ENCODE data around the gene WDR72.

The WDR72 gene

GRCh38 chr15:53590380-53590779 lies 169.1 kb downstream of the WDR72 start:
- no peak for DNase-seq
- TF ChIP-seq GATA1 (IDR thresholded peaks at IDR 0.05; ENCODE audit: low read depth, low read length) (no peak), POLR2A (IDR thresholded peaks at IDR 0.05; ENCODE audit: low read length) (no peak)

GRCh38 chr15:53589520-53590057 lies 169.9 kb downstream of the WDR72 start:
- TF ChIP-seq GATA1 (IDR thresholded peaks at IDR 0.05; ENCODE audit: low read depth, low read length) (no peak), POLR2A (IDR thresholded peaks at IDR 0.05; ENCODE audit: low read length) (no peak)
- DNase-seq = no peak

GRCh38 chr15:53588773-53589172 lies 170.7 kb downstream of the WDR72 start:
- TF ChIP-seq GATA1 (IDR thresholded peaks at IDR 0.05; ENCODE audit: low read depth, low read length) (no peak), POLR2A (IDR thresholded peaks at IDR 0.05; ENCODE audit: low read length) (no peak)
- DNase-seq = no peak

- peak; percentile 21 to 50 for DNase-seq
- no peak for TF ChIP-seq GATA1 (IDR thresholded peaks at IDR 0.05; ENCODE audit: low read depth, low read length)
- no peak for TF ChIP-seq POLR2A (IDR thresholded peaks at IDR 0.05; ENCODE audit: low read length)
Observed at GRCh38 chr15:53586799-53587198, 172.7 kb downstream of the WDR72 start.

- no peak for DNase-seq
- TF ChIP-seq POLR2A (IDR thresholded peaks at IDR 0.05; ENCODE audit: low read length) (no peak), GATA1 (IDR thresholded peaks at IDR 0.05; ENCODE audit: low read depth, low read length) (no peak)
Observed at GRCh38 chr15:53581513-53581912, 177.9 kb downstream of the WDR72 start.

GRCh38 chr15:53580366-53580765 lies 179.1 kb downstream of the WDR72 start:
- TF ChIP-seq GATA1 (IDR thresholded peaks at IDR 0.05; ENCODE audit: low read depth, low read length) = no peak
- no peak for TF ChIP-seq POLR2A (IDR thresholded peaks at IDR 0.05; ENCODE audit: low read length)
- no peak for DNase-seq

GRCh38 chr15:53576841-53577240 lies 182.6 kb downstream of the WDR72 start:
- DNase-seq = no peak
- no peak for TF ChIP-seq POLR2A (IDR thresholded peaks at IDR 0.05; ENCODE audit: low read length)
- no peak for TF ChIP-seq GATA1 (IDR thresholded peaks at IDR 0.05; ENCODE audit: low read depth, low read length)

- TF ChIP-seq POLR2A (IDR thresholded peaks at IDR 0.05; ENCODE audit: low read length) (no peak), GATA1 (IDR thresholded peaks at IDR 0.05; ENCODE audit: low read depth, low read length) (no peak)
- no peak for DNase-seq
Observed at GRCh38 chr15:53573091-53573490, 186.4 kb downstream of the WDR72 start.

GRCh38 chr15:53569751-53570480 lies 189.5 kb downstream of the WDR72 start:
- no peak for DNase-seq
- no peak for TF ChIP-seq GATA1 (IDR thresholded peaks at IDR 0.05; ENCODE audit: low read depth, low read length)
- TF ChIP-seq POLR2A (IDR thresholded peaks at IDR 0.05; ENCODE audit: low read length) = no peak

- DNase-seq = no peak
- TF ChIP-seq GATA1 (IDR thresholded peaks at IDR 0.05; ENCODE audit: low read depth, low read length) (no peak), POLR2A (IDR thresholded peaks at IDR 0.05; ENCODE audit: low read length) (no peak)
Observed at GRCh38 chr15:53566912-53567311, 192.6 kb downstream of the WDR72 start.

GRCh38 chr15:53565721-53566120 lies 193.7 kb downstream of the WDR72 start:
- no peak for TF ChIP-seq GATA1 (IDR thresholded peaks at IDR 0.05; ENCODE audit: low read depth, low read length)
- no peak for TF ChIP-seq POLR2A (IDR thresholded peaks at IDR 0.05; ENCODE audit: low read length)
- no peak for DNase-seq

- TF ChIP-seq GATA1 (IDR thresholded peaks at IDR 0.05; ENCODE audit: low read depth, low read length) = no peak
- TF ChIP-seq POLR2A (IDR thresholded peaks at IDR 0.05; ENCODE audit: low read length) = no peak
- DNase-seq = no peak
Observed at GRCh38 chr15:53564647-53565046, 194.8 kb downstream of the WDR72 start.

GRCh38 chr15:53563627-53564026 lies 195.8 kb downstream of the WDR72 start:
- DNase-seq = no peak
- TF ChIP-seq GATA1 (IDR thresholded peaks at IDR 0.05; ENCODE audit: low read depth, low read length) = no peak

GRCh38 chr15:53559364-53560277 lies 199.8 kb downstream of the WDR72 start:
- peak in 1 of 2 experiments; percentile 2 for DNase-seq
- TF ChIP-seq GATA1 (IDR thresholded peaks at IDR 0.05; ENCODE audit: low read depth, low read length) (no peak), POLR2A (IDR thresholded peaks at IDR 0.05; ENCODE audit: low read length) (no peak)

Measured in erythroblast (primary cell).